GM18861 (cell line): ENCODE measurements around the gene IFT172.
A peak's percentile ranks its signal among the peaks of the same experiment; 100 is the strongest.

ENCODE experiments used
- ATAC-seq: cut with Tn5 transposase; IDR thresholded peaks from one replicate; pipeline ENCODE4 v1.9.1; 2021; ENCODE audit not compliant: unreplicated experiment

The IFT172 gene

GRCh38 chr2:27494284-27494943 is 4.9 kb upstream of the IFT172 start:
- ATAC-seq = no peak

GRCh38 chr2:27493948-27494283 is 4.4 kb upstream of the IFT172 start:
- ATAC-seq = no peak

GRCh38 chr2:27492557-27492956 is 3.0 kb upstream of the IFT172 start:
- ATAC-seq = no peak

DNA sequence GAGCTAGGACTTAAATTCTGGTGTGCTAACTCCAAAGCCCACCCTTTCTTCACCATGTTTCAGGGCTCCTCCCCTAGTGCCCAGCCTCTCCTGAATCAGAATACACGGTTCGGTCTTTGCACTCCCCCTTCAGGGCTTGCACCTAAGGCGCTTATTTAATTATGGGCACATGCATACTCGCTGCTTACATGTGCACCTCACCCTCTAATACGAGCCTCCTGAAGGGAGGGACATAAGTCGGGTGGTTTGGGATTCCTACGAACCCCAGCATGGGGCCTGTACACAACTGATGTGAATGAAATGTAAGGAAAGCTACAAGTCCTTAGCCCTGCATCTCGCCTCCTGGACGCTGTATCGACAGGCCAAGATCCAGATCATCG is 435 bp downstream of the IFT172 start:
- ATAC-seq = peak; percentile 3

GRCh38 chr2:27485496-27485895 is 4.0 kb downstream of the IFT172 start:
- ATAC-seq = no peak

GRCh38 chr2:27471961-27472360 is 17.6 kb downstream of the IFT172 start:
- no peak for ATAC-seq

DNA sequence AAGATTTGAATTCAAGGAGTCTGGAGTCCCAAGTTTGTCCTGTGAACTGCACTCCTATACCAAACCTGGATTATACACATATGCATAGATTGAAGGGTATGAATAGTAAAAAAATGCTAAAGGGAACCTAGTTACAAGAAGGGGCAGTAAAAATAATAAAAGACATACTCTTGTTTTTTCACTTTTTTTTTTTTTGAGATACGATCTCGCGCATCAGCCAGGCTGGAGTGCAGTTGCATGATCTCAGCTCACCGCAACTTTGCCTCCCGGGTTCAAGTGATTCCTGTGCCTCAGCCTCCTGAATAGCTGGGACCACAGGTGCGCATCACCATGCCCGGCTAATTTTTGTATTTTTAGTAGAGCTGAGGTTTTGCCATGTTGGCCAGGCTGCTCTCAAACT is 25.1 kb downstream of the IFT172 start:
- ATAC-seq = no peak

DNA sequence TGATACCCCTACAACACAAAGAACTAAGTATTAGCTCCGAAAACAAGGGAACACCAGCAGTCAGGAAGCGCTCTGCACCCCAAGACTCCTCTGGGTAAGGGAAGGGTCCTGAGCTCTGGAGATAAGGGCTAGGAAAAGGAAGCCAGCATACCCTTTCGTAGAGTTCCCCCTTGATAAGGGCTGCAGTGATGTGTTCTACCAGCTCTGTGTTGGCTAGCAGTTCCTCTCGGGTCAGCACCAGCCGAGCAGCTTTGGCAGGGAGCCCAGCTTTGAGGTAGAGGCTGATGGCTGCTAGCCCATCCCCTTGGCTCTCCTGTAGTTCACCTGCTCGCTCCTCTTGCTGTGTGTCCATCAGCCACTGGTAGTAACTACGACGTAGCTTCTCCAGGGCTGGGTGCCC is 28.4 kb downstream of the IFT172 start:
- no peak for ATAC-seq

DNA sequence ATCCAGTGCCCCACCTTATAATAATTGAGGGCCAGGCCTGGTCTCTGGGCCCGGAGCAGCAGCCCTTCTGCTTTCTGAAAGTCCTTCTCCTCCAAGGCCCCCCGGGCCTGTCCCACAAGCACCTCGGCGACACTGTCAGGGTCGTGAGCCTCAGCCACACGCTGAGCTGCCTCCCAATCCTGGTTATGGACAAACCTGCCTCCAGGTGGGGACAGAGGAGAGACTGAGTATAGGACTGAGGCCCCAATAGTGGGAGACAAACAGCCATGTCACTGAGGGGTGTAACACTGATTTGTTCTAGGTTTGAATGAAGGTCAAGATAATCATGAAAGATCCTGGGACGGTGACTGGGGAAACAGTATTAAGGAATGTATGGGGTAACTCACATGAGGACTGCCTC is 35.6 kb downstream of the IFT172 start:
- ATAC-seq = no peak

- ATAC-seq = no peak
These were observed 38.4 kb downstream of the IFT172 start for GRCh38 chr2:27451095-27451494.

GRCh38 chr2:27448381-27448780 is 41.2 kb downstream of the IFT172 start:
- no peak for ATAC-seq

GRCh38 chr2:27446057-27446456 is 43.5 kb downstream of the IFT172 start:
- no peak for ATAC-seq

GRCh38 chr2:27445615-27446014 is 43.9 kb downstream of the IFT172 start:
- no peak for ATAC-seq

DNA sequence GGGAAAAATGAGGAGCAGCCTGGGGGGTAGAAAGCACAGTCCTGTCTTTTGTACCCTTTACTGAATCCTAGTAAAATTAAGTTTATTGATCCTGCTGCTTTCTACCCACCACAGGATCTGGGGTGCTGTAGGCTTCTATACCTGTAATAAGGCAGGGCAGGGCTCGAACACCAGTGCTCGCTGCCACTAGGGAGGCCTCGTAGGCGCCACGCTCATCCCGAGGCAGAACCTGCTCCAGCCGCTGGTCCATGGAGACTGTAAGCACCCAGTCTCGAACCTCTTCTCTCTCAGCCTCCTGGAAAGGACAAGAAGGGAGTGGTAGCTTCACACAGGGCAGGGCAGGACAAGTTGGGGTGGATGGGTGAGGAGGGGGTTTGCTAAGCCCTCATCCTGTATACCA is 44.4 kb downstream of the IFT172 start:
- no peak for ATAC-seq

DNA sequence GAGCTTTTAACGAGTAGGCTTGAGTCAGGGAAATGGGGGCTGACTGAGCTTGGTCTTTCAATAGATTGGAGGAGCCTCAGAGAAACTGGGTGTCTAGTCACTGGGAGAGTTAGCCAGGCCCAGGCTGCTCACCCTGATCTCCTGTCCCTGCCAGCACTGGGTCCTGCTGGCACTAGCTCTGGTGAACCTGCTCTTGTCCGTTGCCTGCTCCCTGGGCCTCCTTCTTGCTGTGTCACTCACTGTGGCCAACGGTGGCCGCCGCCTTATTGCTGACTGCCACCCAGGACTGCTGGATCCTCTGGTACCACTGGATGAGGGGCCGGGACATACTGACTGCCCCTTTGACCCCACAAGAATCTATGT is 46.6 kb downstream of the IFT172 start:
- no peak for ATAC-seq

GRCh38 chr2:27441958-27442919 is 47.3 kb downstream of the IFT172 start, which contains the start of gene KRTCAP3:
KRTCAP3 (plus strand) TSS chr2:27442381; CDS start chr2:27442413, 32 bp downstream.
- no peak for ATAC-seq

DNA sequence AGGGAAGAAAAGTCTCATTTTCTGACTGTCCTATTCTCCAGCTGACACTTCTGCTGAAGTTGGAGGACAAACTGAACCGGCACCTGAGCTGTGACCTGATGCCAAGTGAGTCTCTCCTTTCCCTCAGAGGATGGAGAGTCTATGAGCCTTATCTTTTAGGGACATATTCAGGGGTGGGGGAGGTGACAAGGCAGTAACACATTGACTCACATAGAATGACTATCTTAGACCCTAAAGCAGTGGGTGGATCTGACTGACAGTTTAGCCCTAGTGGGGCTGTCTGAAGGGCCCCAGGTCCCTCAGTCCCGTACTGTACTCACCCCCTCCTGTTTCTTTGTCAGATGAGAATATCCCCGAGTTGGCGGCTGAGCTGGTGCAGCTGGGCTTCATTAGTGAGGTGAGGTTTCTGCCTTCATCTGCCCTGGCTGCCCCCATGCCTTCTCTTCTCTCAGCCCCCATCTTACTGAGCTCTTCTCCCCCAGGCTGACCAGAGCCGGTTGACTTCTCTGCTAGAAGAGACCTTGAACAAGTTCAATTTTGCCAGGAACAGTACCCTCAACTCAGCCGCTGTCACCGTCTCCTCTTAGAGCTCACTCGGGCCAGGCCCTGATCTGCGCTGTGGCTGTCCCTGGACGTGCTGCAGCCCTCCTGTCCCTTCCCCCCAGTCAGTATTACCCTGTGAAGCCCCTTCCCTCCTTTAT is 48.2 kb downstream of the IFT172 start:
- no peak for ATAC-seq

DNA sequence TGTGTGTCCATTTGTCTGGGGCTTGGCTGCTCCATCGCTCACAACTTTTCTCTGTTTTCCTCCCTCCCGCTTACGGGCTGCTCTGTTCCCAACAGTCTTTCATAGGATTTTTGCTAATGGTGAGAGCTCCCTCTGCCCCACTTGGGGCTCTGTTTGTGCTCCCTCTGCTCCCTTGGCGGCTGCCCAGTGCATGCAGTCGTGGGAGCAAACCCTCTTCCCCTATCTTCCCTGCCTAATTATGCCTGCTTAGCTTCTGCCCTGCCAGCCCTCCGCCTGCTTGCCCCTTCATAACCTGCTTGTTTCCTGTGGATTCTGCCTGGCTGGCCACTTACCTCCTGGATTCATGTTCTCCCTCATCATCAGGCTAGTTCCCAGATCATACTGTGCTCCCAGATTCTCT is 53.9 kb downstream of the IFT172 start:
- no peak for ATAC-seq

DNA sequence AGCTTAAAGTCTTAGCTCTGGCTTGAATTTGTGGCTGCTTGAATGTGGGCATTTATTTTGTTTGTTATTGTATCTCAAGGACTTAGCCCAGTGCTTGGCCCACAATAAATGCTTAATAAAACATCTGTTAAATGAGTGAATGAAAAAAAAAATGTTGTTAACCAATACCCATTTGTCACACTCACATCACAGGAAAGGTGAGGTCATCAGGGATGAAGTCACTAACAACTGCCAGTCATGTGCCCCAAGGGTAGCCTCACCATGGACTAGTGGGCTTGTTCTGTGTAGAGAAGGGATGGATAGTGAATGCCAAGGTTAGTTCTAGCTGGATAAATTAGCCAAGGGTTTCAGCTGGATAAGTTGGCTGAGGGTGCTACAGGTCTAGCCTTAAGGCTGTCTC is 58.1 kb downstream of the IFT172 start:
- no peak for ATAC-seq

GRCh38 chr2:27428978-27429541 is 60.5 kb downstream of the IFT172 start:
- peak; percentile 47 for ATAC-seq

GRCh38 chr2:27428213-27428977 is 61.1 kb downstream of the IFT172 start, which contains the start of gene NRBP1:
NRBP1 (plus strand) TSS chr2:27428631; CDS start chr2:27433274, 4,643 bp downstream.
- ATAC-seq = peak; percentile 89
